ENCODE data around the gene ATF7.

DNA sequence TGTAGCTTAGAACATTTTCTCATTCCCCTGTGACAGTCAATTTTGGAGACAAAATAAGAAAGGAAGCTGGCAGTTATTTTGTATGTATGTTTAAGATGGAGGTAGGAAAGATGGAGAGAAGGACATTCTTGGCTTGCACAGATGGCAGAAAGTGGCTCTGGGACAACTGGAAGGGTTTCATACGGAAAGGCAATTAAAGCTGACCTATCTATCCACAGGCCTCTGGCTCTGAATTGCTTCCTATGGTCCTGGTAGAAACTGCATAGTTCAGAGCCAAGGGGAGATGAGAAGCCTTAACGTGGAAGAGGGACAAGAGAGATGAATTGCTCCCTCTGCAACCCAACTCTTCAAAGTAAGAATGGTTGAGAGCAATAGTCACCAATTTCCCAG lies 110.9 kb downstream of the ATF7 start:
- no peak for TF ChIP-seq ZNF223 (tag by site-specific recombination; IDR thresholded peaks at IDR 0.05)
- no peak for TF ChIP-seq ZNF776 (tag by site-specific recombination; IDR thresholded peaks at IDR 0.05; ENCODE audit: borderline replicate concordance)
- TF ChIP-seq, protein P1, sequence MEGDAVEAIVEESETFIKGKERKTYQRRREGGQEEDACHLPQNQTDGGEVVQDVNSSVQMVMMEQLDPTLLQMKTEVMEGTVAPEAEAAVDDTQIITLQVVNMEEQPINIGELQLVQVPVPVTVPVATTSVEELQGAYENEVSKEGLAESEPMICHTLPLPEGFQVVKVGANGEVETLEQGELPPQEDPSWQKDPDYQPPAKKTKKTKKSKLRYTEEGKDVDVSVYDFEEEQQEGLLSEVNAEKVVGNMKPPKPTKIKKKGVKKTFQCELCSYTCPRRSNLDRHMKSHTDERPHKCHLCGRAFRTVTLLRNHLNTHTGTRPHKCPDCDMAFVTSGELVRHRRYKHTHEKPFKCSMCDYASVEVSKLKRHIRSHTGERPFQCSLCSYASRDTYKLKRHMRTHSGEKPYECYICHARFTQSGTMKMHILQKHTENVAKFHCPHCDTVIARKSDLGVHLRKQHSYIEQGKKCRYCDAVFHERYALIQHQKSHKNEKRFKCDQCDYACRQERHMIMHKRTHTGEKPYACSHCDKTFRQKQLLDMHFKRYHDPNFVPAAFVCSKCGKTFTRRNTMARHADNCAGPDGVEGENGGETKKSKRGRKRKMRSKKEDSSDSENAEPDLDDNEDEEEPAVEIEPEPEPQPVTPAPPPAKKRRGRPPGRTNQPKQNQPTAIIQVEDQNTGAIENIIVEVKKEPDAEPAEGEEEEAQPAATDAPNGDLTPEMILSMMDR (tag by site-specific recombination; IDR thresholded peaks at IDR 0.05): no peak
- TF ChIP-seq ZNF121 (tag by site-specific recombination; IDR thresholded peaks at IDR 0.05): no peak
- TF ChIP-seq, protein P2, sequence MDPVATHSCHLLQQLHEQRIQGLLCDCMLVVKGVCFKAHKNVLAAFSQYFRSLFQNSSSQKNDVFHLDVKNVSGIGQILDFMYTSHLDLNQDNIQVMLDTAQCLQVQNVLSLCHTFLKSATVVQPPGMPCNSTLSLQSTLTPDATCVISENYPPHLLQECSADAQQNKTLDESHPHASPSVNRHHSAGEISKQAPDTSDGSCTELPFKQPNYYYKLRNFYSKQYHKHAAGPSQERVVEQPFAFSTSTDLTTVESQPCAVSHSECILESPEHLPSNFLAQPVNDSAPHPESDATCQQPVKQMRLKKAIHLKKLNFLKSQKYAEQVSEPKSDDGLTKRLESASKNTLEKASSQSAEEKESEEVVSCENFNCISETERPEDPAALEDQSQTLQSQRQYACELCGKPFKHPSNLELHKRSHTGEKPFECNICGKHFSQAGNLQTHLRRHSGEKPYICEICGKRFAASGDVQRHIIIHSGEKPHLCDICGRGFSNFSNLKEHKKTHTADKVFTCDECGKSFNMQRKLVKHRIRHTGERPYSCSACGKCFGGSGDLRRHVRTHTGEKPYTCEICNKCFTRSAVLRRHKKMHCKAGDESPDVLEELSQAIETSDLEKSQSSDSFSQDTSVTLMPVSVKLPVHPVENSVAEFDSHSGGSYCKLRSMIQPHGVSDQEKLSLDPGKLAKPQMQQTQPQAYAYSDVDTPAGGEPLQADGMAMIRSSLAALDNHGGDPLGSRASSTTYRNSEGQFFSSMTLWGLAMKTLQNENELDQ (tag by site-specific recombination; IDR thresholded peaks at IDR 0.05; ENCODE audit: low read depth): no peak
- no peak for TF ChIP-seq ZNF837 (tag by site-specific recombination; IDR thresholded peaks at IDR 0.05)
- TF ChIP-seq SCRT1 (tag by site-specific recombination; IDR thresholded peaks at IDR 0.05; ENCODE audit: borderline replicate concordance): no peak
- TF ChIP-seq, protein P3, sequence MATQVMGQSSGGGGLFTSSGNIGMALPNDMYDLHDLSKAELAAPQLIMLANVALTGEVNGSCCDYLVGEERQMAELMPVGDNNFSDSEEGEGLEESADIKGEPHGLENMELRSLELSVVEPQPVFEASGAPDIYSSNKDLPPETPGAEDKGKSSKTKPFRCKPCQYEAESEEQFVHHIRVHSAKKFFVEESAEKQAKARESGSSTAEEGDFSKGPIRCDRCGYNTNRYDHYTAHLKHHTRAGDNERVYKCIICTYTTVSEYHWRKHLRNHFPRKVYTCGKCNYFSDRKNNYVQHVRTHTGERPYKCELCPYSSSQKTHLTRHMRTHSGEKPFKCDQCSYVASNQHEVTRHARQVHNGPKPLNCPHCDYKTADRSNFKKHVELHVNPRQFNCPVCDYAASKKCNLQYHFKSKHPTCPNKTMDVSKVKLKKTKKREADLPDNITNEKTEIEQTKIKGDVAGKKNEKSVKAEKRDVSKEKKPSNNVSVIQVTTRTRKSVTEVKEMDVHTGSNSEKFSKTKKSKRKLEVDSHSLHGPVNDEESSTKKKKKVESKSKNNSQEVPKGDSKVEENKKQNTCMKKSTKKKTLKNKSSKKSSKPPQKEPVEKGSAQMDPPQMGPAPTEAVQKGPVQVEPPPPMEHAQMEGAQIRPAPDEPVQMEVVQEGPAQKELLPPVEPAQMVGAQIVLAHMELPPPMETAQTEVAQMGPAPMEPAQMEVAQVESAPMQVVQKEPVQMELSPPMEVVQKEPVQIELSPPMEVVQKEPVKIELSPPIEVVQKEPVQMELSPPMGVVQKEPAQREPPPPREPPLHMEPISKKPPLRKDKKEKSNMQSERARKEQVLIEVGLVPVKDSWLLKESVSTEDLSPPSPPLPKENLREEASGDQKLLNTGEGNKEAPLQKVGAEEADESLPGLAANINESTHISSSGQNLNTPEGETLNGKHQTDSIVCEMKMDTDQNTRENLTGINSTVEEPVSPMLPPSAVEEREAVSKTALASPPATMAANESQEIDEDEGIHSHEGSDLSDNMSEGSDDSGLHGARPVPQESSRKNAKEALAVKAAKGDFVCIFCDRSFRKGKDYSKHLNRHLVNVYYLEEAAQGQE (tag by site-specific recombination; IDR thresholded peaks at IDR 0.05): no peak
- TF ChIP-seq ZNF114 (tag by site-specific recombination; IDR thresholded peaks at IDR 0.05): no peak

All from HEK293 (cell line).